ENCODE data around the gene AKNA.

Gene AKNA

DNA sequence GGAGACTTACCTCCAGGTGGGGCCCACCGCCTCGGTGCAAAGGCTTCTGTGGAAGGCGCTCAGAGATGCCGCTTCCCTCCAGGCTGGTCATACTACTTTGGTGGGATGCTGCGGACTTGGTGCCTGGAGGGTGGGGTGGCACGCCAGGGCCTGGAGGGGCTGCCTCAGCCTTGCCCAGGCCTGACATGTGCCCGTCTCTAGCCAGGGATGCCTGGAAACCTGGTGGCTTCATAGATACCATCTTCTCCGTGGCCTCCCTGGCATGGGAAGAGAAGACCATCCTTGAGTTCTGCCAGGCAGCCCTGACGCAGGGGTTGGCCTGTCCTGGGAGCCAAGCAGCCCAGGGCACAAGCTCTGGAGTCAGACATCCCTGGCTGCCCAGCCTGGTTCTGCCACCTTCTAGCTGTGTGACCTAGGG is 29.9 kb downstream of the AKNA start:
- H3K36me3 ChIP-seq = peaks cover 98 to 100% (median 99%) of the 10 kb centered on the region in 11 experiments
- H3K9ac ChIP-seq = peak overlapping the region in 6 of 11 experiments; percentile 4 to 40 (median 14); a peak in 5 of 22 replicates
- H3K27me3 ChIP-seq = no peaks in the 10 kb centered on the region
- peak overlapping the region in 9 of 11 experiments; percentile 3 to 53 (median 28); a peak in 9 of 22 replicates for H3K27ac ChIP-seq
- H4K20me1 ChIP-seq = peaks cover 0 to 36% (median 12%) of the 10 kb centered on the region in 11 experiments; a peak in 8 of 22 replicates
- H3K4me3 ChIP-seq = no peak overlapping the region
- peak overlapping the region in 1 of 11 experiments; percentile 38; a peak in 2 of 22 replicates for H3K4me2 ChIP-seq
- TF ChIP-seq Cebpa-rat (IDR thresholded peaks at IDR 0.05) = no peak
- H3K9me3 ChIP-seq (replicated peaks in 1 of 11) = no peaks in the 10 kb centered on the region
- peaks cover 14 to 73% (median 45%) of the 10 kb centered on the region in 10 experiments for H3K4me1 ChIP-seq

DNA sequence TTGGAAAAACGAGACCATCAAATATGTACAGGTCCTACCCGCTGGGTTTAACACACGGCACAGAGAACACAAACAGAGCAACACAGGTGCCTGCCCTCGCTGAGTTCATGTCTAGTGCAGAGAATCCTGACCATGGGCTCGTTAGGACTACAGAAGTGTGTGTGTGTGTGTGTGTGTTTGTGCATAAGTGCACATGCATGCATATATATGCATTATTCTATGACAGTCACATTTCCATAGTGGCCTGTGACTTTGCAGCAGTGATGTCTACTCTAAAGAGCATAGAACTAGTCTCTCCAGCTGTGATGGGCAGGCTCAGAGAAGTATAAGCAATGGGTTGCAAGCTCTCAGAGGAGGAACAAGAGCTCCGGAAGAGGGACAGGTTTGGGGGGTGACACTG is 30.4 kb downstream of the AKNA start:
- no peaks in the 10 kb centered on the region for H3K27me3 ChIP-seq
- no peaks in the 10 kb centered on the region for H3K9me3 ChIP-seq (replicated peaks in 1 of 11)
- H3K9ac ChIP-seq = peak overlapping the region in 6 of 11 experiments; percentile 21 to 50 (median 44); a peak in 4 of 22 replicates
- peaks cover 0 to 36% (median 12%) of the 10 kb centered on the region in 11 experiments; a peak in 8 of 22 replicates for H4K20me1 ChIP-seq
- TF ChIP-seq Cebpa-rat (IDR thresholded peaks at IDR 0.05) = no peak
- no peak overlapping the region for H3K4me3 ChIP-seq
- peaks cover 98 to 100% (median 99%) of the 10 kb centered on the region in 11 experiments for H3K36me3 ChIP-seq
- H3K27ac ChIP-seq = peak overlapping the region in 8 of 11 experiments; percentile 9 to 61 (median 49); a peak in 10 of 22 replicates
- no peak overlapping the region for H3K4me2 ChIP-seq
- H3K4me1 ChIP-seq = peaks cover 8 to 73% (median 45%) of the 10 kb centered on the region in 10 experiments

DNA sequence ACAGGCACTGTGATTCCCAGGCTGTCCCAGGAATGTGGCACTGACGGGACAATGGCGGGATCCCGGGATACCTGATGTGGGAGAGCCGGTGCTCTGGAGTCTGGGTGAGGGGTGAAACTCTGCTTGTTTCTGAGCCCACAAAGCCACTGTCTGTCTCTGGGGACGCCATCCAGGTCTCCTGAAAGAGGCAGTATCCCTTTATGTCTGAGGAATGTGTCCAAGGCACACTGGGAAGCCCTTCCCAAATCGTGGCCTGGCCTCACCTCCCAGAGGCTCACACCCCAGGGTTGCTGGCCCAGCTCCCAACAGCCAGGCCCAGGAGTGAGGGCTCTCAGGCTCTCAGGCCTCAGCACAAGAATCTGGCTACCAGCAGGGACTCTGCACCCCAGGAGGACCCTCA is 31.0 kb downstream of the AKNA start:
- Histone ChIP-seq H4K20me1 (peaks cover 0 to 36% (median 12%) of the 10 kb centered on the region in 11 experiments; a peak in 8 of 22 replicates), H3K4me3 (no peak overlapping the region), H3K36me3 (peaks cover 98 to 100% (median 99%) of the 10 kb centered on the region in 11 experiments), H3K9me3 (replicated peaks in 1 of 11) (no peaks in the 10 kb centered on the region), H3K9ac (peak overlapping the region in 9 of 11 experiments; percentile 2 to 50 (median 25); a peak in 7 of 22 replicates), H3K27ac (peak overlapping the region in 9 of 11 experiments; percentile 9 to 61 (median 43); a peak in 12 of 22 replicates), H3K4me2 (no peak overlapping the region), H3K27me3 (no peaks in the 10 kb centered on the region), H3K4me1 (peaks cover 3 to 73% (median 45%) of the 10 kb centered on the region in 10 experiments)
- TF ChIP-seq Cebpa-rat (IDR thresholded peaks at IDR 0.05) = no peak

DNA sequence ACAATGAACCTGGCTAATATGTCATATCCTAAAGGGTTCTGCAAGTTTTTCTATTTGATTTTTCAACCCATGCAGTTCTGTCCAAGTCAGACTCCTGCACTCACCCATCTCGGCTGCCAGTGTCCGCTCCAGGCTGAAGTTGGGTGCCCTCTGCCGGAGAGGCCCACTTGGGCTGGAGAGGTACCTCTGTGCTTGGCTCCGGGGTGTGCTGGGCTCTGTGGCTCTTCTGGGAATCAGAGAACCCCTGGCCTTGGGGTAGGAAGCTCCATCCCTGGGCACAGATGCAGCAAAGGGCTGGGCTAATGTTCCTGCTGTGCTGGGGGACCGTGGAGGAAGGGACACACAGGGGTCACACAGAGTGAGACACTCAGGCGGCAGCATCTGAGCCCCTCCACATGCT is 32.0 kb downstream of the AKNA start:
- no peaks in the 10 kb centered on the region for H3K27me3 ChIP-seq
- H3K4me1 ChIP-seq = peaks cover 0 to 75% (median 46%) of the 10 kb centered on the region in 10 experiments; a peak in 19 of 20 replicates
- H4K20me1 ChIP-seq = peaks cover 0 to 36% (median 12%) of the 10 kb centered on the region in 11 experiments; a peak in 8 of 22 replicates
- no peak for TF ChIP-seq Cebpa-rat (IDR thresholded peaks at IDR 0.05)
- H3K27ac ChIP-seq = peak overlapping the region in 4 of 11 experiments; percentile 15 to 57 (median 28); a peak in 6 of 22 replicates
- H3K36me3 ChIP-seq = peaks cover 98 to 100% (median 99%) of the 10 kb centered on the region in 11 experiments
- no peak overlapping the region for H3K4me3 ChIP-seq
- H3K4me2 ChIP-seq = no peak overlapping the region
- H3K9ac ChIP-seq = 0 out of 22 replicates have a peak overlapping the region, but pooled peaks of 2 of the 11 experiments have one; percentile 2 to 19
- H3K9me3 ChIP-seq (replicated peaks in 1 of 11) = no peaks in the 10 kb centered on the region

DNA sequence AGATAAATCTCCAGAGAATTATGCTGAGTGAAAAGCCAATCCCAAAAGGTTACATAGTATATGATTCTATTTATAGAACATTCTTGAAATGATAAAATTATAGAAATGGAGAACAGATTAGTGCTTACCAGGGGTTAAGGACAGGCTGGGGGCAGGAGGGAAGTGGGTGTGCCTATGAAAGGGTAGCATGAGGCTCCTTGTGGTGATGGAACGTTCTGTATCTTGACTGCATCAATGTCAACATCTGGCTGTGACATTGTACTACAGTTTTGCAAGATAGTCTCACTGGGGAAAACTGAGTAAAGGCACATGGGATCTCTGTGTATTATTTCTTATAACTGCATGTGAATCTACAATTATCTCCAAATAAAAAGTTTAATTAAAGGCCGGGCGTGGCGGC is 35.9 kb downstream of the AKNA start:
- peaks cover 30 to 80% (median 66%) of the 10 kb centered on the region in 10 experiments for H3K4me1 ChIP-seq
- peak overlapping the region in 3 of 11 experiments; percentile 14 to 28 (median 18); a peak in 1 of 22 replicates for H3K9ac ChIP-seq

DNA sequence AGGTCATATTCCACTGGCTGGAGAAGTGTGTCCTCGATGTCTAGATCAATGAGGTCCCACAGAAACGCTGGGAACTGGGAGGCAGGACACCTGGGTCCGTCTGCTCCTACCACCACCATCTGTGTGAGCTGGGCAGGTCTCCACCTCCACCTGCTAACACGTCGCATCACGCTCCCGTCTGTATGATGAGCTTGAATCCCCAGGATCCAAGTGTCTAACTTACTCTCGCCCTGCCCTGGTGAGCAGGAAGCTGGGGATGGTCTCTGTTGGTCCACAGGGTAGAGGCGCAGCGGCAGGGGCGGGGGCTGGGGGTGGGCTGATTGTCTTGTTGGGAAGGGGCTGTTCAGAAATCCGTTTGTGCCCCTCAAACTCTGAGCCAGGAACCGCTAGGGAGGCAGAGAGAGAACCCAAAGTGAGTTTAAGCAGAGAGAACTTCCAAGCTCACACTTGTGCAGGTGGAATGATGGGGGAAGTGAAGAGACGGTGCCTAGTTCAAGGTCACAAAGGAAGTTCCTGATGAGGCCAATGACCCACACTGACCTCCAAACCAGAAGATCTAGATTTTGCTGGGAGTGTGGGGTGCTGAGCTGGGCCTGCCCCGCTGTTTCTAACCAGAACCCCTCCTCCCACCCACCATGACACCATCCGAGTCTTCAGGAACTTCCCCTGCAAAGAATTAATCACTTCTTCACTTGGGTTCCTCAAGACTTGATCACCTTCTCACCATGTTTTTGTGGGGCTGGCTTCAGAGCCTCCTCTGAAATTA is 37.0 kb downstream of the AKNA start:
- H3K36me3 ChIP-seq = peaks cover 93 to 96% (median 94%) of the 10 kb centered on the region in 11 experiments
- H3K27ac ChIP-seq = peak overlapping the region; percentile 20 to 92 (median 79); a peak in 19 of 22 replicates

More for the DNA sequence above, 35.9 kb downstream of the AKNA start:
- no peak overlapping the region for H3K4me3 ChIP-seq
- peaks cover 0 to 43% (median 25%) of the 10 kb centered on the region in 11 experiments; a peak in 14 of 22 replicates for H4K20me1 ChIP-seq
- no peaks in the 10 kb centered on the region for H3K9me3 ChIP-seq (replicated peaks in 1 of 11)
- H3K27ac ChIP-seq = peak overlapping the region in 6 of 11 experiments; percentile 22 to 92 (median 56); a peak in 10 of 22 replicates
- no peaks in the 10 kb centered on the region for H3K27me3 ChIP-seq
- no peak for TF ChIP-seq Cebpa-rat (IDR thresholded peaks at IDR 0.05)
- H3K36me3 ChIP-seq = peaks cover 93 to 96% (median 94%) of the 10 kb centered on the region in 11 experiments
- H3K4me2 ChIP-seq = peak overlapping the region in 10 of 11 experiments; percentile 14 to 88 (median 32); a peak in 13 of 22 replicates

DNA sequence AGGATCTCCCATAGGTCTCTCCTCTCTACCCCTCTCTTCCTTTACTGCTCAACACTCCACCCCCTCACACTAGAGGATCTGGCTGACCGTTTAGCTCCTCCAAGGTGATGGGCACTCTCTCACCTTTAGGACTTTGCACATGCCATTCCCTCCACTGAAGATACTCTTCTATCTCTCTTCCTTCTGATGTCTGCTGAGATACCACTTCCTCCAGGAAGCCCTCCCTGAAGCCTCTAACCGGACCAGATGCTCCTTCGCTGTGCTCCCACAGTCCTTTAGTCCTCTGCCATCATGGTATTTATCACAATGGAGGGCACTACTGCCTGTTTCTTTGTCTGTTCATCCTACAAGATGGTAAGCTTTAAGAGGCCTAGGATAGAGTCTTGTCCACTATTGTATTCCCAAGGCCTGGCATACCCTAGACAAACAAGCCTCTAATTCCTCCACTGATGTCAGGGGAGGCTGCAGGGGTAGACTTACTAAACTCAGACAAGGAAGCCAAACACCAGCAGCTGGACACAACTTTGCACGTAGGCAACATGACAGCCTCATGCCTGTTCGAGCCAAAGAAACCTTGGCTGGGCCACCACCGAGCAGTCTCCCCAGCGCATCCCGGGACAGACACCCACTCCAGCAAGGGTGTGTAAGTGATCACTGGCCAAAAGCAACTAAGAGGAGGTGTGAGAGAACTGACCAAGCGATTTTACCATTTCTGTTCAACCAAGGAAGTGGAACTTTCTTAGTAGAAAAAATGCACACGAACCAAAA is 37.9 kb downstream of the AKNA start:
- Histone ChIP-seq H4K20me1 (peaks cover 0 to 44% (median 22%) of the 10 kb centered on the region in 11 experiments; a peak in 14 of 22 replicates), H3K4me3 (peak overlapping the region in 5 of 10 experiments; percentile 1 to 42 (median 30); a peak in 3 of 20 replicates), H3K36me3 (peaks cover 93 to 96% (median 94%) of the 10 kb centered on the region in 11 experiments), H3K27ac (peak overlapping the region; percentile 20 to 92 (median 79); a peak in 21 of 22 replicates), H3K9ac (peak overlapping the region; percentile 15 to 79 (median 64); a peak in 19 of 22 replicates), H3K9me3 (replicated peaks in 1 of 11) (no peaks in the 10 kb centered on the region), H3K27me3 (no peaks in the 10 kb centered on the region), H3K4me2 (peak overlapping the region; percentile 62 to 96 (median 84)), H3K4me1 (peaks cover 30 to 73% (median 64%) of the 10 kb centered on the region in 10 experiments)
- no peak for TF ChIP-seq Cebpa-rat (IDR thresholded peaks at IDR 0.05)

More for the DNA sequence above, 37.0 kb downstream of the AKNA start:
- Histone ChIP-seq H3K9ac (peak overlapping the region in 9 of 11 experiments; percentile 36 to 79 (median 65); a peak in 11 of 22 replicates), H4K20me1 (peaks cover 0 to 37% (median 22%) of the 10 kb centered on the region in 11 experiments; a peak in 14 of 22 replicates), H3K27me3 (no peaks in the 10 kb centered on the region), H3K4me2 (peak overlapping the region; percentile 62 to 96 (median 84)), H3K4me1 (peaks cover 30 to 77% (median 64%) of the 10 kb centered on the region in 10 experiments), H3K9me3 (replicated peaks in 1 of 11) (no peaks in the 10 kb centered on the region), H3K4me3 (no peak overlapping the region; a peak in 1 of 20 replicates)
- TF ChIP-seq Cebpa-rat (IDR thresholded peaks at IDR 0.05) = no peak

Measured in BLaER1 treated with 17β-estradiol and CSF1 and Interleukin-3, amounts not matched to agents 10 nM and 100 nM (cell line).